ENCODE measurements around the gene KCP. TPM values are rescaled to one million over a fixed set of nuclear protein-coding genes. Genes with fewer than 3 reads are reported as not detected.

The KCP gene
- total RNA-seq, 3 donors from 2014 or later: 0.33 to 2.2 (median 0.88) TPM

DNA sequence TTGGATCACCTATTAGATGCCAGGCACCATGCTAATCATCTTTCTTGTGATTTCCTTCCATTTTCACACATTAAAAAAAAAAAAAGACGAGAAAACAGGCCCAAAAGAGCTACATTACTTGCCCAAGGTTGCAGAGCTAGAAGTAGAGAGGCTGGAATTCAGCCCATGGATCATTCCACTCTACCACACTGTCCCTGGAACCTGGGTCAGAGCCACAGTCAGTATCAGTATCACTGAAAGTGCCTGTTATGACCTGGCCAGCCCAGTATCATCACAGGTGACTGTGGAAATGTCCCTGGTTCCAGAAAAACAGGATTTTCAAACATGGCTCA, 83.6 kb downstream of the KCP start:
- Histone ChIP-seq H3K36me3 (no peaks in the 10 kb centered on the region), H3K4me3 (no peak overlapping the region), H3K27me3 (peaks cover 0 to 9% of the 10 kb centered on the region in 2 donors), H3K9me3 (no peaks in the 10 kb centered on the region), H3K4me1 (no peaks in the 10 kb centered on the region), H3K27ac (no peak overlapping the region)
- intact Hi-C loops (cut with DNase I; ENCODE audit: low total_unique reads): no loop called here
- TF ChIP-seq POLR2AphosphoS5 (IDR thresholded peaks at IDR 0.05): no peak
- no peak for TF ChIP-seq CTCF (IDR thresholded peaks at IDR 0.05)
- TF ChIP-seq POLR2A (IDR thresholded peaks at IDR 0.05): no peak
- DNase-seq (ENCODE audit: low spot score in 2 of 2): no peak

Other genes starting within 250 kb of the KCP start
- gene GARIN1A, start 238.4 kb downstream of the KCP start, total RNA-seq: 1 to 10 TPM in 2 of 3 donors, under 1 TPM in 1; 0.96 to 3.4 (median 2.9) TPM
- 100 to 1,000 TPM in 2 of 3 donors, 10 to 100 TPM in 1; 79.3 to 124 (median 104) TPM for gene CALU, start 171.3 kb downstream of the KCP start, total RNA-seq
- gene OPN1SW, start 134.9 kb downstream of the KCP start, total RNA-seq: not detected
- gene CCDC136, start 118.7 kb downstream of the KCP start, total RNA-seq: 1 to 10 TPM; 6.4 to 9.5 (median 9.4) TPM
- 1 to 10 TPM; 5.1 to 7.5 (median 6.0) TPM for gene FLNC, start 80.3 kb downstream of the KCP start, total RNA-seq
- 100 to 1,000 TPM; 117 to 174 (median 127) TPM for gene ATP6V1F, start 47.9 kb downstream of the KCP start, total RNA-seq
- 10 to 100 TPM in 2 of 3 donors, 1 to 10 TPM in 1; 4.6 to 19.4 (median 11.1) TPM for gene IRF5, start 27.2 kb upstream of the KCP start, total RNA-seq
- gene TNPO3, start 144.4 kb upstream of the KCP start, total RNA-seq: 10 to 100 TPM; 36.4 to 42.7 (median 36.6) TPM
- 10 to 100 TPM in 1 of 3 donors, 1 to 10 TPM in 2; 3.9 to 11.4 (median 5.4) TPM for gene TSPAN33, start 234.0 kb upstream of the KCP start, total RNA-seq

Data from breast epithelium (tissue), 4 donors.